HG03460 (cell line): ENCODE measurements around the gene TRIM69.
"Not testable (repeated sequence)": the region's sequence is repeated elsewhere in the genome, so short reads cannot be mapped to it uniquely, and the experiment has no call there.

ENCODE experiments used
- ATAC-seq: cut with Tn5 transposase; IDR thresholded peaks from one replicate; pipeline ENCODE4 v1.9.1; 2021; ENCODE audit not compliant: unreplicated experiment

The TRIM69 gene

GRCh38 chr15:44715797-44716334 is 20.5 kb upstream of the TRIM69 start:
- no peak for ATAC-seq

GRCh38 chr15:44716983-44717602 is 19.2 kb upstream of the TRIM69 start:
- ATAC-seq = no peak

- ATAC-seq = no peak
Measured at GRCh38 chr15:44718180-44718926, 18.0 kb upstream of the TRIM69 start.

GRCh38 chr15:44718927-44719292 is 17.4 kb upstream of the TRIM69 start:
- ATAC-seq = no peak

- peak; percentile 51 for ATAC-seq
Measured at GRCh38 chr15:44719293-44719999, 16.9 kb upstream of the TRIM69 start.

- not testable (repeated sequence) for ATAC-seq
Measured at GRCh38 chr15:44720000-44720435, 16.3 kb upstream of the TRIM69 start.

- ATAC-seq = no peak
Measured at GRCh38 chr15:44720460-44721176, 15.7 kb upstream of the TRIM69 start.

GRCh38 chr15:44722011-44722410 is 14.3 kb upstream of the TRIM69 start:
- ATAC-seq = no peak

- ATAC-seq = no peak
Measured at GRCh38 chr15:44726136-44726535, 10.2 kb upstream of the TRIM69 start.

- ATAC-seq = peak; percentile 30
Measured at GRCh38 chr15:44726568-44727484, 9.5 kb upstream of the TRIM69 start.

- no peak for ATAC-seq
Measured at GRCh38 chr15:44727485-44728231, 8.7 kb upstream of the TRIM69 start.

GRCh38 chr15:44728232-44728575 is 8.1 kb upstream of the TRIM69 start:
- ATAC-seq = not testable (repeated sequence)

GRCh38 chr15:44728576-44729407 is 7.5 kb upstream of the TRIM69 start:
- peak; percentile 66 for ATAC-seq

- ATAC-seq = no peak
Measured at GRCh38 chr15:44729408-44730127, 6.8 kb upstream of the TRIM69 start.

- no peak for ATAC-seq
Measured at GRCh38 chr15:44734839-44735481, 1.4 kb upstream of the TRIM69 start.

- ATAC-seq = no peak
Measured at GRCh38 chr15:44735482-44736180, 697 bp upstream of the TRIM69 start.
